Measurements from ENCODE around the gene GIMAP8.
"Not testable (repeated sequence)": the region's sequence is repeated elsewhere in the genome, so short reads cannot be mapped to it uniquely, and the experiment has no call there.

Gene GIMAP8

GRCh38 chr7:150435390-150436073 lies 14.9 kb upstream of the GIMAP8 start:
- DNase-seq (ENCODE audit: low read depth): no peak

- DNase-seq (ENCODE audit: low read depth): no peak
Observed at GRCh38 chr7:150439967-150440366, 10.5 kb upstream of the GIMAP8 start.

- no peak for DNase-seq (ENCODE audit: low read depth)
Observed at GRCh38 chr7:150441524-150441923, 8.9 kb upstream of the GIMAP8 start.

GRCh38 chr7:150442811-150443210 lies 7.6 kb upstream of the GIMAP8 start:
- DNase-seq (ENCODE audit: low read depth): no peak

GRCh38 chr7:150443793-150444540 lies 6.5 kb upstream of the GIMAP8 start:
- no peak for DNase-seq (ENCODE audit: low read depth)

GRCh38 chr7:150444674-150445365 lies 5.6 kb upstream of the GIMAP8 start:
- no peak for DNase-seq (ENCODE audit: low read depth)

- DNase-seq (ENCODE audit: low read depth): no peak
Observed at GRCh38 chr7:150446288-150446938, 4.0 kb upstream of the GIMAP8 start.

GRCh38 chr7:150447966-150448788 lies 2.3 kb upstream of the GIMAP8 start:
- DNase-seq (ENCODE audit: low read depth): no peak

- DNase-seq (ENCODE audit: low read depth): peak; percentile 20
Observed at GRCh38 chr7:150448789-150449147, 1.7 kb upstream of the GIMAP8 start.

GRCh38 chr7:150449206-150449952 lies 1.1 kb upstream of the GIMAP8 start:
- DNase-seq (ENCODE audit: low read depth): no peak

GRCh38 chr7:150451097-150451793 lies 815 bp downstream of the GIMAP8 start:
- DNase-seq (ENCODE audit: low read depth): no peak

- DNase-seq (ENCODE audit: low read depth): no peak
Observed at GRCh38 chr7:150451833-150452461, 1.5 kb downstream of the GIMAP8 start.

GRCh38 chr7:150453181-150453580 lies 2.8 kb downstream of the GIMAP8 start:
- no peak for DNase-seq (ENCODE audit: low read depth)

GRCh38 chr7:150453892-150454291 lies 3.5 kb downstream of the GIMAP8 start:
- DNase-seq (ENCODE audit: low read depth): no peak

- DNase-seq (ENCODE audit: low read depth): not testable (repeated sequence)
Observed at GRCh38 chr7:150457064-150457463, 6.6 kb downstream of the GIMAP8 start.

- no peak for DNase-seq (ENCODE audit: low read depth)
Observed at GRCh38 chr7:150458235-150458634, 7.8 kb downstream of the GIMAP8 start.

- no peak for DNase-seq (ENCODE audit: low read depth)
Observed at GRCh38 chr7:150458756-150459155, 8.3 kb downstream of the GIMAP8 start.

- DNase-seq (ENCODE audit: low read depth): no peak
Observed at GRCh38 chr7:150461520-150461919, 11.1 kb downstream of the GIMAP8 start.

GRCh38 chr7:150462413-150462812 lies 12.0 kb downstream of the GIMAP8 start:
- DNase-seq (ENCODE audit: low read depth): no peak

- DNase-seq (ENCODE audit: low read depth): no peak
Observed at GRCh38 chr7:150463461-150463860, 13.0 kb downstream of the GIMAP8 start.
